Prostate gland (tissue), 2 donors: ENCODE measurements around the gene THPO. TPM values are rescaled to one million over a fixed set of nuclear protein-coding genes. Genes with fewer than 3 reads are reported as not detected.

Experiments
- DNase-seq: peaks from one replicate; pipeline ENCODE4 v3.0.0-alpha.2; 2019; ENCODE audit warnings: low spot score
- H3K27ac ChIP-seq, 2 donors: fragments of 200-600 bp; sonication (generic); 2 replicates each; pipeline ENCODE4 v1.5.1; 2017 to 2019
- H3K27me3 ChIP-seq: fragments of 200-600 bp; sonication (generic); replicated peaks from 2 replicates; pipeline ENCODE4 v1.5.1; 2019; ENCODE audit not compliant: insufficient read depth
- H3K36me3 ChIP-seq, 2 donors: fragments of 200-600 bp; sonication (generic); 1 replicate in 1 of 2; 2 replicates in 1 of 2; pipeline versions ENCODE4 v1.5.1 to v1.8.1; 2017 to 2019
- H3K4me1 ChIP-seq: fragments of 200-600 bp; sonication (generic); replicated peaks from 2 replicates; pipeline ENCODE4 v1.5.1; 2019
- H3K4me3 ChIP-seq, 2 donors: fragments of 200-600 bp; sonication (generic); 2 replicates each; pipeline ENCODE4 v1.5.1; 2017 to 2019
- H3K9me3 ChIP-seq: fragments of 200-600 bp; sonication (generic); 2 replicates; pipeline ENCODE4 v1.5.1; 2017
- POLR2A ChIP-seq: fragments of 450-650 bp; IDR thresholded peaks from one replicate; pipeline ENCODE4 v1.6.1; 2016; ENCODE audit warnings: antibody characterized with exemption, mild to moderate bottlenecking
- POLR2AphosphoS5 ChIP-seq: sonication (generic); formaldehyde crosslinking; IDR thresholded peaks from one replicate; pipeline ENCODE4 v1.6.1; 2017; ENCODE audit warnings: antibody characterized with exemption
- WGBS: methylation state at CpG from one replicate; pipeline ENCODE4 v1.1.5; 2018; 5-methylcytosine and 5-hydroxymethylcytosine counted together
- intact Hi-C: fragments of 100-400 bp; cut with DNase I; formaldehyde crosslinking; loops from one replicate; pipeline ENCODE4 v1.14.2; 2022
- total RNA-seq, 2 donors: library from RNA; depleted of rRNA; stranded (reverse); fragments of >200 nt; gene quantifications; one replicate each; pipeline ENCODE4 v1.1.0, GENCODE V29; 2016
- TF ChIP-seq, protein P1 (sequence below), 4 experiments: fragments of 200-600 bp in 2 of 4; fragments of 450-650 bp in 2 of 4; sonication (generic) in 2 of 4; IDR thresholded peaks; 1 replicate in 3 of 4; 2 replicates in 1 of 4; pipeline ENCODE4 v1.5.1; 2016 to 2019; ENCODE audit warnings: antibody characterized with exemption in 4 of 4, mild to moderate bottlenecking in 2 of 4, moderate library complexity in 2 of 4

The THPO gene
- total RNA-seq, 2 donors from 2014 or later: not detected

DNA sequence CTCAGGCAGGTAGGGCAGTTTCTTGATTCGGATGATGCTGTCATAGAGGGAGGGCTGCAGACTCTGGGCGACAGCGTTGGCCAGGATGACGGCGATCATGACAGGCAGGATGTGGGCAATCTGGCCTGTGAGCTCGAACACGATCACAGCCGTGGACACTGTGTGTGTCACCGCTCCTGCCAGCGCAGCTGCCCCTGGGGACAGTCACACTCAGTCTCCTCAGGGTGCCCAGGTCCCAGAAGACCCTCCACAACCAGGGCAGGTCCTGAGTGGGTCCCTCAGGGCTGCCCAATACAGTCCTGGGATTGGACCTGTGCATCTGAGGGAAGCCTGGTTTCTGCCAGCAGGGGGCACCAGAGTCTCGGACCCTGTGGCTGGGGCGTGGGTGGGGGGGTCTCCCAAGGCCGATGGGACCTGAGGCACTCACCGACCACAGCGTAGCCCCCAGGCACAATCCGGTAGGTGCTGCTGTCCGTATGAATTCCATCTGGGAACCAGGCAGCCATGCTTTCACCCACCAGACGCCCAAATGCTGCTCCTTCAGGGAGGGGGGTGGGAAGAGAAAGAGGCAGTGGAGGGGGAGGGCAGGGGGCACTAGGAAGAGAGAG is 23.8 kb downstream of the THPO start:
- Histone ChIP-seq H3K9me3 (no peaks in the 10 kb centered on the region), H3K4me3 (no peak overlapping the region), H3K27ac (no peak overlapping the region), H3K36me3 (peaks cover 0 to 6% of the 10 kb centered on the region in 2 donors), H3K4me1 (no peaks in the 10 kb centered on the region), H3K27me3 (no peaks in the 10 kb centered on the region)
- DNase-seq: peak; percentile 27
- intact Hi-C loops: no loop called here
- TF ChIP-seq, protein P1, sequence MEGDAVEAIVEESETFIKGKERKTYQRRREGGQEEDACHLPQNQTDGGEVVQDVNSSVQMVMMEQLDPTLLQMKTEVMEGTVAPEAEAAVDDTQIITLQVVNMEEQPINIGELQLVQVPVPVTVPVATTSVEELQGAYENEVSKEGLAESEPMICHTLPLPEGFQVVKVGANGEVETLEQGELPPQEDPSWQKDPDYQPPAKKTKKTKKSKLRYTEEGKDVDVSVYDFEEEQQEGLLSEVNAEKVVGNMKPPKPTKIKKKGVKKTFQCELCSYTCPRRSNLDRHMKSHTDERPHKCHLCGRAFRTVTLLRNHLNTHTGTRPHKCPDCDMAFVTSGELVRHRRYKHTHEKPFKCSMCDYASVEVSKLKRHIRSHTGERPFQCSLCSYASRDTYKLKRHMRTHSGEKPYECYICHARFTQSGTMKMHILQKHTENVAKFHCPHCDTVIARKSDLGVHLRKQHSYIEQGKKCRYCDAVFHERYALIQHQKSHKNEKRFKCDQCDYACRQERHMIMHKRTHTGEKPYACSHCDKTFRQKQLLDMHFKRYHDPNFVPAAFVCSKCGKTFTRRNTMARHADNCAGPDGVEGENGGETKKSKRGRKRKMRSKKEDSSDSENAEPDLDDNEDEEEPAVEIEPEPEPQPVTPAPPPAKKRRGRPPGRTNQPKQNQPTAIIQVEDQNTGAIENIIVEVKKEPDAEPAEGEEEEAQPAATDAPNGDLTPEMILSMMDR (IDR thresholded peaks at IDR 0.05): peak; percentile 48 to 59 (median 52)
- TF ChIP-seq POLR2A (no peak), POLR2AphosphoS5 (no peak)
- WGBS: 75% methylated on average over 13 of the region's 18 CpGs

GRCh38 chr3:184353546-184353941 is 24.5 kb downstream of the THPO start:
- Histone ChIP-seq H3K27me3 (no peaks in the 10 kb centered on the region), H3K4me1 (no peaks in the 10 kb centered on the region), H3K9me3 (no peaks in the 10 kb centered on the region), H3K4me3 (no peak overlapping the region), H3K36me3 (peaks cover 0 to 6% of the 10 kb centered on the region in 2 donors), H3K27ac (no peak overlapping the region)
- DNase-seq: no peak
- no peak for TF ChIP-seq POLR2AphosphoS5
- no peak for TF ChIP-seq POLR2A
- TF ChIP-seq, protein P1 (IDR thresholded peaks at IDR 0.05): no peak
- 98% methylated on average over 11 of the region's 11 CpGs for WGBS
- intact Hi-C loops: no loop called here

DNA sequence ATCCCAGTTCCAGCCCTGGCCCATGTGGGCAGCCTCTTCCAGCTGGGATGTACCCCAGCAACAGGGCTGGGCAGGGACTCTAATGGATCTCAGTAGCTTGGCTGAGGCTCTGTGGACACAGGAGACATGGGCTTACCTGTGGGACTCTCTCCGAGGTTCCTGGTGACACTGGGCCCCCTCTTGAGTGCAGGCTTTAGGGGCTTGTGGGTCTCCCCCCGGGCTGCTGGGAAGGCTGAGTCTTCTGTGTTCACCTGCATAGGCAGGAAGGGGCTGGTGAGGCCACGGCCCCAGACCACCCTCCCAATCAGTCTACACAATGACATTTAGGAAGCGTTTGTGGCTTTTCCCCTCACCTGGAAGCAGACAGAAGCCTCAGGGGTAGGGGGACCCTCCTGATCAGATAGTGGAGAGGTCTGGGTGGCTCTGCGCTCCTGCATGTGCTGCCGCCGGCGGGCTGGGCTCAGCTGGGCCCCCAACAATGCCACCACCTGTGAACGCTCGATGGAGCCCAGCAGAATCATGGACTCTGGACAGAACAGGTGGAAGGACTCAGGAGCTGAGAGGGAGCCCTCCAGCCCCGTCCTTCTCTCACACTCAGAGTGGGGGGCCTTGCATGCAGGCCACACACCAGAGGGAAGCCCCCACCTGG is 25.0 kb downstream of the THPO start:
- no peak overlapping the region for H3K4me3 ChIP-seq
- DNase-seq: no peak
- intact Hi-C loops: no loop called here
- H3K9me3 ChIP-seq: no peaks in the 10 kb centered on the region
- TF ChIP-seq, protein P1 (IDR thresholded peaks at IDR 0.05): no peak
- no peak for TF ChIP-seq POLR2AphosphoS5
- no peak for TF ChIP-seq POLR2A
- peaks cover 0 to 6% of the 10 kb centered on the region in 2 donors for H3K36me3 ChIP-seq
- H3K27me3 ChIP-seq: no peaks in the 10 kb centered on the region
- 91% methylated on average over 11 of the region's 11 CpGs for WGBS
- no peak overlapping the region for H3K27ac ChIP-seq
- H3K4me1 ChIP-seq: no peaks in the 10 kb centered on the region

GRCh38 chr3:184352149-184352785 is 25.7 kb downstream of the THPO start:
- TF ChIP-seq POLR2A (no peak), POLR2AphosphoS5 (no peak)
- TF ChIP-seq, protein P1 (IDR thresholded peaks at IDR 0.05): no peak
- WGBS: 48% methylated on average over 15 of the region's 15 CpGs
- H3K27ac ChIP-seq: no peak overlapping the region
- no peak for DNase-seq
- H3K27me3 ChIP-seq: no peaks in the 10 kb centered on the region
- no peaks in the 10 kb centered on the region for H3K4me1 ChIP-seq
- intact Hi-C loops: no loop called here
- peaks cover 0 to 5% of the 10 kb centered on the region in 2 donors for H3K36me3 ChIP-seq
- H3K4me3 ChIP-seq: no peak overlapping the region
- no peaks in the 10 kb centered on the region for H3K9me3 ChIP-seq
